WTC11 (cell line): ENCODE measurements around the gene LBH. TPM values are rescaled to one million over a fixed set of nuclear protein-coding genes. Genes with fewer than 3 reads are reported as not detected.

ENCODE experiments used
- ATAC-seq: fragments of 200-7000 bp; cut with Tn5 transposase; 2 replicates; pipeline ENCODE4 v1.10.0; 2021; ENCODE audit warnings: mild to moderate bottlenecking, moderate library complexity
- CTCF ChIA-PET: fragments of 300-600 bp; sonication (Branson Sonifier 250); formaldehyde crosslinking; loops from one replicate; lab custom pipeline; 2021; ENCODE audit warnings: antibody characterized with exemption; lab: Charles Lee
- POLR2A ChIA-PET: fragments of 350-600 bp; sonication (Branson Sonifier 250); formaldehyde crosslinking; loops from one replicate; lab custom pipeline; 2021; ENCODE audit warnings: antibody characterized with exemption; lab: Charles Lee
- DNase-seq: peaks from one replicate; pipeline ENCODE4 v3.0.0; 2021; ENCODE audit warnings: low spot score
- H3K27ac Mint-ChIP-seq: 2 replicates; pipeline ENCODE4 v1.8.0; 2021; ENCODE audit warnings: mixed read lengths
- H3K27me3 Mint-ChIP-seq: 2 replicates; pipeline ENCODE4 v1.8.0; 2021; ENCODE audit warnings: low read depth, mild to moderate bottlenecking, moderate library complexity, mixed read lengths
- H3K36me3 Mint-ChIP-seq: 2 replicates; pipeline ENCODE4 v1.8.0; 2021; ENCODE audit warnings: mixed read lengths
- H3K4me1 Mint-ChIP-seq: 2 replicates; pipeline ENCODE4 v1.8.0; 2022; ENCODE audit warnings: mixed read lengths
- H3K4me3 Mint-ChIP-seq: 2 replicates; pipeline ENCODE4 v1.8.0; 2021; ENCODE audit warnings: mild to moderate bottlenecking, moderate library complexity, mixed read lengths
- H3K9me3 Mint-ChIP-seq: 2 replicates; pipeline ENCODE4 v1.8.0; 2021; ENCODE audit warnings: mixed read lengths
- CREM ChIP-seq: sonication (generic); formaldehyde crosslinking; IDR thresholded peaks from 2 replicates; pipeline ENCODE4 v1.8.1; 2022; ENCODE audit warnings: mild to moderate bottlenecking, missing genetic modification reagents, moderate library complexity
- E2F1 ChIP-seq: sonication (generic); formaldehyde crosslinking; IDR thresholded peaks from 2 replicates; pipeline ENCODE4 v1.8.0; 2022; ENCODE audit warnings: mild to moderate bottlenecking, missing genetic modification reagents
- E2F5 ChIP-seq: sonication (generic); formaldehyde crosslinking; IDR thresholded peaks from 2 replicates; pipeline ENCODE4 v1.8.1; 2022; ENCODE audit warnings: mild to moderate bottlenecking, moderate library complexity, missing genetic modification reagents
- ESRRA ChIP-seq: sonication (generic); formaldehyde crosslinking; IDR thresholded peaks from 2 replicates; pipeline ENCODE4 v1.8.1; 2022; ENCODE audit warnings: mild to moderate bottlenecking, missing genetic modification reagents, borderline replicate concordance
- ETV6 ChIP-seq: sonication (generic); formaldehyde crosslinking; IDR thresholded peaks from 2 replicates; pipeline ENCODE4 v1.8.1; 2022; ENCODE audit warnings: mild to moderate bottlenecking, missing genetic modification reagents
- FOXJ3 ChIP-seq: sonication (generic); formaldehyde crosslinking; IDR thresholded peaks from 2 replicates; pipeline ENCODE4 v1.9.0; 2021; ENCODE audit warnings: missing genetic modification reagents, mild to moderate bottlenecking, borderline replicate concordance
- FOXP1 ChIP-seq: sonication (generic); formaldehyde crosslinking; IDR thresholded peaks from 2 replicates; pipeline ENCODE4 v1.8.0; 2022; ENCODE audit warnings: missing genetic modification reagents, mild to moderate bottlenecking, moderate library complexity, borderline replicate concordance
- GTF2I ChIP-seq: fragments of 250-450 bp; sonication (Bioruptor Pico); conservative IDR thresholded peaks from 2 replicates; pipeline ENCODE4 v1.4.0; 2021; ENCODE audit warnings: mild to moderate bottlenecking
- HMGA2 ChIP-seq: fragments of 250-450 bp; sonication (Bioruptor Pico); IDR thresholded peaks from 2 replicates; pipeline ENCODE4 v1.4.0; 2021; ENCODE audit warnings: mild to moderate bottlenecking, moderate library complexity
- IRF1 ChIP-seq: sonication (generic); formaldehyde crosslinking; IDR thresholded peaks from 2 replicates; pipeline ENCODE4 v1.8.0; 2023; ENCODE audit warnings: missing genetic modification reagents
- KAT7 ChIP-seq: sonication (generic); formaldehyde crosslinking; IDR thresholded peaks from 2 replicates; pipeline ENCODE4 v1.8.1; 2023; ENCODE audit warnings: missing genetic modification reagents, mild to moderate bottlenecking, borderline replicate concordance
- MYBL2 ChIP-seq: sonication (generic); formaldehyde crosslinking; IDR thresholded peaks from 2 replicates; pipeline ENCODE4 v1.8.1; 2023; ENCODE audit warnings: mild to moderate bottlenecking, moderate library complexity, missing genetic modification reagents
- NFATC4 ChIP-seq: fragments of 250-450 bp; sonication (Bioruptor Pico); IDR thresholded peaks from 2 replicates; pipeline ENCODE4 v1.9.0; 2021; ENCODE audit warnings: mild to moderate bottlenecking
- NFE2L1 ChIP-seq: sonication (generic); formaldehyde crosslinking; IDR thresholded peaks from 2 replicates; pipeline ENCODE4 v1.8.1; 2023; ENCODE audit warnings: missing genetic modification reagents
- SMAD3 ChIP-seq: sonication (generic); formaldehyde crosslinking; IDR thresholded peaks from 2 replicates; pipeline ENCODE4 v1.8.0; 2022; ENCODE audit warnings: missing genetic modification reagents, mild to moderate bottlenecking, borderline replicate concordance
- SMAD4 ChIP-seq: sonication (generic); formaldehyde crosslinking; IDR thresholded peaks from 2 replicates; pipeline ENCODE4 v1.8.0; 2022; ENCODE audit warnings: mild to moderate bottlenecking, missing genetic modification reagents
- SOX15 ChIP-seq: fragments of 250-450 bp; sonication (Bioruptor Pico); IDR thresholded peaks from 2 replicates; pipeline ENCODE4 v1.9.0; 2021; ENCODE audit warnings: mild to moderate bottlenecking
- SP1 ChIP-seq: sonication (generic); formaldehyde crosslinking; conservative IDR thresholded peaks from 2 replicates; pipeline ENCODE4 v1.8.1; 2022; ENCODE audit warnings: missing genetic modification reagents
- ZNF416 ChIP-seq: fragments of 250-450 bp; sonication (Bioruptor Pico); IDR thresholded peaks from 2 replicates; pipeline ENCODE4 v1.9.0; 2021; ENCODE audit warnings: mild to moderate bottlenecking, inconsistent platforms
- ZNF423 ChIP-seq: fragments of 250-450 bp; sonication (Bioruptor Pico); IDR thresholded peaks from 2 replicates; pipeline ENCODE4 v2.1.2; 2022; ENCODE audit warnings: mild to moderate bottlenecking, moderate library complexity
- ZNF512 ChIP-seq: sonication (generic); formaldehyde crosslinking; IDR thresholded peaks from 2 replicates; pipeline ENCODE4 v1.8.1; 2022; ENCODE audit warnings: missing genetic modification reagents, borderline replicate concordance
- ZSCAN18 ChIP-seq: fragments of 250-450 bp; sonication (Bioruptor Pico); IDR thresholded peaks from 2 replicates; pipeline ENCODE4 v2.1.2; 2022; ENCODE audit warnings: mild to moderate bottlenecking, moderate library complexity
- total RNA-seq: library from RNA; stranded (reverse); gene quantifications from 3 replicates; pipeline ENCODE4 v1.2.3, GENCODE V29; 2021
- TF ChIP-seq, protein P1 (sequence below): sonication (generic); formaldehyde crosslinking; IDR thresholded peaks from 2 replicates; pipeline ENCODE4 v1.8.1; 2023; ENCODE audit warnings: mild to moderate bottlenecking, missing genetic modification reagents, moderate library complexity

LBH gene
- total RNA-seq, 1 experiment from 2014 or later = 47.3 TPM

DNA sequence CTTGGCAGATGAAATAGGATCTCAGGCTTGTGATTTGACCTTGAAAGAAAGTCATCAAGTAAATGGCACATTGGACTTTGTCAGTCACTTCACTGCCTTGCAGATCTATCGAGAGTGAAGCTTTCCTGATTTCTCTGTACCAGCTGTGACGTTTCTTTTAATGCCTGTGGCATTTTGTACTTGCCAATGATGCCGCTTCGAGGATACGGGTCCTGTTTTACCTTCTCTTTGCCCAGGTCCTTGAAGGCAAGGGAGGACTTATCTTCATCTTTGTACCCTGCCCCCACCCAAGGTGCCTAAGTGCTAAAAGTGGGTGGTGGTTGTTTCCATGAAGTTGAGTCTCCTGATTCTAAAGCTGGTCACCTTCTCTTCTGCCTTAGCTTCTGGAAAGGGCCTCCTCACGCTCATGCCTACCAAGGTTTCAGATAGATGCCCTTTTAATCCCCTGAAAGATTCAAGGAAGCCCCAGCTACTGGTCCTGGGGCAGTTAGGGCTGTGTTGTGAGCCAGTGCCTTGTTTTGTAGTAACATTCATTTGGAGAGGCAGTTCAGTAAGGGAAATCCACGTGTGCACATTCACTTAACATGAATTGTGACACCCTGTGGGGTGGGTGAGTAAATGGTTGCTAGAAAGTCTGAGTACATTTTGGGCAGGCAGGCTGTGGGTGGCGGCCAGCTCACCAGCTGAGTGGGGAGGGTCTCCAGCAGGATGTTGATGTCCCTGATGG lies 6.1 kb downstream of the LBH start:
- H3K9me3 Mint-ChIP-seq = no peaks in the 10 kb centered on the region
- TF ChIP-seq ZNF416 (no peak), HMGA2 (CRISPR knock-in tag) (no peak), ETV6 (CRISPR knock-in tag) (no peak), MYBL2 (no peak), GTF2I (CRISPR knock-in tag) (no peak), SOX15 (CRISPR knock-in tag) (no peak), KAT7 (no peak), CREM (CRISPR knock-in tag) (no peak)
- TF ChIP-seq, protein P1, sequence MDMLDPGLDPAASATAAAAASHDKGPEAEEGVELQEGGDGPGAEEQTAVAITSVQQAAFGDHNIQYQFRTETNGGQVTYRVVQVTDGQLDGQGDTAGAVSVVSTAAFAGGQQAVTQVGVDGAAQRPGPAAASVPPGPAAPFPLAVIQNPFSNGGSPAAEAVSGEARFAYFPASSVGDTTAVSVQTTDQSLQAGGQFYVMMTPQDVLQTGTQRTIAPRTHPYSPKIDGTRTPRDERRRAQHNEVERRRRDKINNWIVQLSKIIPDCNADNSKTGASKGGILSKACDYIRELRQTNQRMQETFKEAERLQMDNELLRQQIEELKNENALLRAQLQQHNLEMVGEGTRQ (CRISPR knock-in tag) = no peak
- H3K4me1 Mint-ChIP-seq = peaks cover 40% of the 10 kb centered on the region
- no peak overlapping the region for H3K27ac Mint-ChIP-seq
- H3K27me3 Mint-ChIP-seq = peaks cover 8% of the 10 kb centered on the region
- H3K36me3 Mint-ChIP-seq = peaks cover 23% of the 10 kb centered on the region
- no peak overlapping the region for H3K4me3 Mint-ChIP-seq
- ChIA-PET CTCF (interaction anchor here (2.2 to 2.9 kb wide), 2 partner anchors 11 to 474 kb away, joined by 15 to 20 read pairs; no protein-coding TSS in a partner anchor), POLR2A (no interaction called here)
- ATAC-seq (no peak), DNase-seq (no peak)

DNA sequence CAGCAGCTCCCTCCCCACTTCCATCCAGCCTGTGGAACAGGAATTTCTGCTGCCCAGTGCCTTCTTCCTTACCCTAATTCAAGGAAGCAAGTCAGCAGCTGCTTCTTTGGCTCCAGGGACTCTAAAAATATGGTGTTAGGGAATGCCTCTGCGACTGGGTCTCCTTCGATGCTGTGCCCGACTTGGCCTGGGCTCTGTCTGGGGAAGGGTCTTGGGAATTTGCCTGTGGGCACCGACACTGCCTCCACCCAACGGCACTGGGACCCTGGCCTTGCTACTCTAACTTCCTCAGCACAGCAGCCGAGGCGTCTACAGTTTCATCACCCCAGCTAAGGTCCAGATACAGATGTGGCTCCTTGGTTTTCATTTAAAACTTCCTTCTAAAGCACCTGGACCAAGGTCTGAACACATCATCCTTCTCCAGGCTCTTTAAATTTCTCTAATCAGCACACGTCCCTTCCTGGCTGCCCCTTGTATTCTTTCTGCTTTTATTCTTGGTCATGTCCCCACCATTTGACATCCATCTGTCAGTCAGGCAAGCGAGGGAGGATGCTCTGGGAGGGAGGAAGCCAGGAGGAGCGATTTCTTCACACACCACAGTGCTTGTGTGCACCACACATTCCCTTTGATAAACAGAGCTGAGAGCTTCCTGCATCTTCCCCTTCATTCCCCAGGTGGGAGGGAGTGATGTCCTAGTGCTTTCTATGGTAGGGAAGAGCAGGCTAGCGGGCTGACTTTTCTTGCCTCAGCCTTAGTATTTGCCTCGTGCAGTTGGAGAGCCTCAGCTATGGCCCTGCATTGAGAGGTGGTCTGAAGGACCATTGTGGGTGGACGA lies 6.8 kb downstream of the LBH start:
- ChIA-PET CTCF (interaction anchor here (0.7 to 2.9 kb wide), 20 partner anchors 8 to 473 kb away, joined by 3 to 32 read pairs (median 4); partner anchors contain the start of genes LBH and LCLAT1), POLR2A (no interaction called here)
- ATAC-seq (no peak), DNase-seq (no peak)
- no peak overlapping the region for H3K4me3 Mint-ChIP-seq
- H3K9me3 Mint-ChIP-seq = no peaks in the 10 kb centered on the region
- no peak for TF ChIP-seq ZNF423
- TF ChIP-seq SMAD4 = no peak
- TF ChIP-seq NFE2L1 (CRISPR knock-in tag) = no peak
- TF ChIP-seq FOXJ3 (CRISPR knock-in tag) = no peak
- no peak for TF ChIP-seq E2F5 (CRISPR knock-in tag)
- TF ChIP-seq IRF1 = no peak
- no peak for TF ChIP-seq NFATC4 (CRISPR knock-in tag)
- TF ChIP-seq ZSCAN18 (CRISPR knock-in tag) = no peak
- no peak for TF ChIP-seq E2F1 (CRISPR knock-in tag)
- no peak for TF ChIP-seq SP1 (CRISPR knock-in tag)
- TF ChIP-seq ZNF512 (CRISPR knock-in tag) = no peak
- no peak for TF ChIP-seq ETV6 (CRISPR knock-in tag)
- no peak for TF ChIP-seq SMAD3
- TF ChIP-seq FOXP1 = no peak
- TF ChIP-seq ESRRA (CRISPR knock-in tag) = no peak
- H3K4me1 Mint-ChIP-seq = peaks cover 36% of the 10 kb centered on the region
- peaks cover 27% of the 10 kb centered on the region for H3K36me3 Mint-ChIP-seq
- peaks cover 5% of the 10 kb centered on the region for H3K27me3 Mint-ChIP-seq
- H3K27ac Mint-ChIP-seq = no peak overlapping the region
